Breast epithelium (tissue), 3 donors: ENCODE measurements around the gene CCDC12.

Experiments used
- POLR2A ChIP-seq: fragments of 450-650 bp; IDR thresholded peaks from one replicate; pipeline ENCODE4 v1.6.1; 2016; ENCODE audit warnings: antibody characterized with exemption, mild to moderate bottlenecking, moderate library complexity
- TF ChIP-seq, protein P1 (sequence below), 3 donors: fragments of 450-650 bp; IDR thresholded peaks; one replicate each; pipeline ENCODE4 v1.5.1; 2016 to 2017; ENCODE audit warnings: antibody characterized with exemption in 3 of 3, mild to moderate bottlenecking in 3 of 3, moderate library complexity in 3 of 3

DNA sequence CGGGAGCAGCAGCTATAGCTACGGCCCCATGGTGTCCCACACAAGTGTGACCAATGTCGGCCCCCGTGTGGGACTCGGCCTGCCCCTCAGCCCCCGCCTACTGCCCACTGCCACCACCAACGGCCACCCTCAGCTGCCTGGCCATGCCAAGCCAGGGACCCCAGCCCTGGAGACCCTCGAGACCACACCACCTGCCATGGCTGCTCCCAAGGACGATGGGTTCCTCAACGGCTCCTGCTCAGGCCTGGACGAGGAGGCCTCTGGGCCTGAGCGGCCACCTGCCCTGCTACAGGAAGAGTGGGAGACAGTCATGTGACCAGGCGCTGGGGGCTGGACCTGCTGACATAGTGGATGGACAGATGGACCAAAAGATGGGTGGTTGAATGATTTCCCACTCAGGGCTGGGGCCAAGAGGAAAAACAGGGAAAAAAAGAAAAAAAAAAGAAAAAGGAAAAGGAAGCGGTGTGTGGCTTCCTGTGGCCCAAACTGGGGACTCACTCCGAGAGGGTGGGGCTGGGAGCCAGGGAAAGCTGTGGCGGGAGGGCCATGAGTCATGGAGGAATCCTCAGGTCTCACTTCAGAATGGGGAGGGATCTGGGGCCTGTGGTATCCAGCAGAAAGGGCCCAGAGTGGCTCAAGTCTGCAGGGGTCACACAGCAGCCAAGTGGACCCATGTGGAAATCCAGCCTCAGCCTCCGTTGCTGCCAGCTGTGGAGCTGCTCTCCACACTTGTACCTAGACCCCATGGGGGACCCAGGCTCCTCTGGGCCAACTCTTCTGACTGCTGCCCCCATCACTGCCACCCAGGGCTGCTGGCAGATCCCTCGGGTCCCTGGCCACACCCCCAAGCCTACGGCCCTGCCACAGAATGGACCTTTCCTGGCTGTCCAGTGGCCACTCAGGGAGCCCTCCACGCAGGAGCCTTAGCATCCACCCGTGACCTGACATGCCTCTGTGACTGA lies 72.9 kb downstream of the CCDC12 start:
- TF ChIP-seq, protein P1, sequence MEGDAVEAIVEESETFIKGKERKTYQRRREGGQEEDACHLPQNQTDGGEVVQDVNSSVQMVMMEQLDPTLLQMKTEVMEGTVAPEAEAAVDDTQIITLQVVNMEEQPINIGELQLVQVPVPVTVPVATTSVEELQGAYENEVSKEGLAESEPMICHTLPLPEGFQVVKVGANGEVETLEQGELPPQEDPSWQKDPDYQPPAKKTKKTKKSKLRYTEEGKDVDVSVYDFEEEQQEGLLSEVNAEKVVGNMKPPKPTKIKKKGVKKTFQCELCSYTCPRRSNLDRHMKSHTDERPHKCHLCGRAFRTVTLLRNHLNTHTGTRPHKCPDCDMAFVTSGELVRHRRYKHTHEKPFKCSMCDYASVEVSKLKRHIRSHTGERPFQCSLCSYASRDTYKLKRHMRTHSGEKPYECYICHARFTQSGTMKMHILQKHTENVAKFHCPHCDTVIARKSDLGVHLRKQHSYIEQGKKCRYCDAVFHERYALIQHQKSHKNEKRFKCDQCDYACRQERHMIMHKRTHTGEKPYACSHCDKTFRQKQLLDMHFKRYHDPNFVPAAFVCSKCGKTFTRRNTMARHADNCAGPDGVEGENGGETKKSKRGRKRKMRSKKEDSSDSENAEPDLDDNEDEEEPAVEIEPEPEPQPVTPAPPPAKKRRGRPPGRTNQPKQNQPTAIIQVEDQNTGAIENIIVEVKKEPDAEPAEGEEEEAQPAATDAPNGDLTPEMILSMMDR (IDR thresholded peaks at IDR 0.05), result no peak
- no peak for TF ChIP-seq POLR2A
